ENCODE results near the gene LRRC32.
A peak's percentile ranks its signal among the peaks of the same experiment; 100 is the strongest.

Gene LRRC32

GRCh38 chr11:76670485-76671236 is at the start of gene LRRC32:
LRRC32 (minus strand) TSS chr11:76670747; CDS start chr11:76665954, 4,793 bp downstream.
- DNase-seq (ENCODE audit: low read depth) = peak; percentile 4

GRCh38 chr11:76719686-76720085 is 49.1 kb upstream of the LRRC32 start:
- no peak for DNase-seq (ENCODE audit: low read depth)

- DNase-seq (ENCODE audit: low read depth) = no peak
These were observed 48.7 kb upstream of the LRRC32 start for GRCh38 chr11:76719281-76719680.

- DNase-seq (ENCODE audit: low read depth) = no peak
These were observed 47.3 kb upstream of the LRRC32 start for GRCh38 chr11:76717816-76718215.

GRCh38 chr11:76717369-76717768 is 46.8 kb upstream of the LRRC32 start:
- DNase-seq (ENCODE audit: low read depth) = no peak

- DNase-seq (ENCODE audit: low read depth) = no peak
These were observed 45.7 kb upstream of the LRRC32 start for GRCh38 chr11:76716268-76716667.

GRCh38 chr11:76714493-76714892 is 43.9 kb upstream of the LRRC32 start:
- DNase-seq (ENCODE audit: low read depth) = no peak

- DNase-seq (ENCODE audit: low read depth) = no peak
These were observed 43.0 kb upstream of the LRRC32 start for GRCh38 chr11:76713499-76713898.

GRCh38 chr11:76712125-76712524 is 41.6 kb upstream of the LRRC32 start:
- DNase-seq (ENCODE audit: low read depth) = no peak

GRCh38 chr11:76709756-76710155 is 39.2 kb upstream of the LRRC32 start:
- no peak for DNase-seq (ENCODE audit: low read depth)

GRCh38 chr11:76708972-76709660 is 38.6 kb upstream of the LRRC32 start:
- DNase-seq (ENCODE audit: low read depth) = no peak

- no peak for DNase-seq (ENCODE audit: low read depth)
These were observed 36.8 kb upstream of the LRRC32 start for GRCh38 chr11:76707293-76707825.

- DNase-seq (ENCODE audit: low read depth) = no peak
These were observed 36.1 kb upstream of the LRRC32 start for GRCh38 chr11:76706667-76707066.

GRCh38 chr11:76705826-76706225 is 35.3 kb upstream of the LRRC32 start:
- DNase-seq (ENCODE audit: low read depth) = no peak

- no peak for DNase-seq (ENCODE audit: low read depth)
These were observed 33.8 kb upstream of the LRRC32 start for GRCh38 chr11:76704171-76704948.

- DNase-seq (ENCODE audit: low read depth) = no peak
These were observed 33.2 kb upstream of the LRRC32 start for GRCh38 chr11:76703707-76704106.

GRCh38 chr11:76702336-76703128 is 32.0 kb upstream of the LRRC32 start:
- DNase-seq (ENCODE audit: low read depth) = peak; percentile 13

GRCh38 chr11:76701294-76702040 is 30.9 kb upstream of the LRRC32 start:
- DNase-seq (ENCODE audit: low read depth) = peak; percentile 84

GRCh38 chr11:76700177-76701100 is 29.9 kb upstream of the LRRC32 start:
- peak; percentile 95 for DNase-seq (ENCODE audit: low read depth)
